NCI-H2171 (cell line): ENCODE measurements around the gene ANKMY2.
A peak's percentile ranks its signal among the peaks of the same experiment; 100 is the strongest.
"Not testable (repeated sequence)": the region's sequence is repeated elsewhere in the genome, so short reads cannot be mapped to it uniquely, and the experiment has no call there.

Source experiments
- DNase-seq: peaks from one replicate; lab custom pipeline; 2025; lab: John Stamatoyannopoulos, UW

ANKMY2 gene

DNA sequence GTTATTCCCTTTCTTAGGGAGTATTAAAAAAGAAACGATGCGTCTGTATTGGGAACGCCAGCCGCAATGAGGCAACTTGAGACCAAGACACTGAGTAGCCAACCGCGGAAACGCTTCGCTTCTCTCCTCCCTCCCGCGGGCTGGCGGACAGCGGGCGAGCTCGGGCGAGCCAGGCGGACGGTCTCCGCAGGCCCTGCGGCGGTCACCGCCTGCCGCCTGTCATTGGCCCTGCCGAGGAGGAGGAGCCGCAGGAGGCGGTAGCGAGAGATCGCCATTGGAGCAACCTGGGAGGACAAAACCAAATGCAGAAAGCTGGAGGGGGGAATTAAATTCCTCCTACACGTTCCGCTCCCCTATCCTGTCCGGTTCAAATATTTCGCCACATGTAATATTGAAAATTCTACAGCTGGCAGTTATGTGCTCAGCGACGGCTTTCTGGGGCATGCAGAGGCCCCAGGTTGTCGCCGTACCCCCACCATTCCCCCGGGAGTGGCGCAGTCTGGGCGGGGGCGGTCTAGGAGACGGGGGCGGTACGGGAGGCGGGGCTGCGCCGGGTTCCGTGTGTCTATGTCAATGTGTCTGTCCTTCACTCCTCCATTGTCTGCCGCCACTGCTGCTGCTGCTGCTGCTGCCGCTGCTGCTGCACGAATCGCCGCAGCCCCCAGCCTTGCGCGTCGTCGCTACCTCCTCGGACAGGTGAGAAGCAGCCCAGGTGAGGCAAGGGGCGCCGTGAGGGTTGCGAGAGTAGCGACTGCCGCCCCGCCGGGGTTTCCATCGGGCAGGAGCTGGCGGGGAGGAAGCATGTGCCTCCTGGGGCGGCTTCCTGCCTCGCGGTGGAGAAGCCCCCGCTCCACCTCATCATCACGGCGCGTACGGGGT lies at the start of gene ANKMY2, which contains the start of gene BZW2:
Gene ANKMY2 (minus strand): TSS at position 162 of the 879 bp plus-strand sequence. CDS start 181 bp downstream, outside the sequence.
Gene BZW2 (plus strand): TSS at position 589 of the 879 bp plus-strand sequence. CDS start 19,263 bp downstream, outside the sequence.
- peak; percentile 91 for DNase-seq

DNA sequence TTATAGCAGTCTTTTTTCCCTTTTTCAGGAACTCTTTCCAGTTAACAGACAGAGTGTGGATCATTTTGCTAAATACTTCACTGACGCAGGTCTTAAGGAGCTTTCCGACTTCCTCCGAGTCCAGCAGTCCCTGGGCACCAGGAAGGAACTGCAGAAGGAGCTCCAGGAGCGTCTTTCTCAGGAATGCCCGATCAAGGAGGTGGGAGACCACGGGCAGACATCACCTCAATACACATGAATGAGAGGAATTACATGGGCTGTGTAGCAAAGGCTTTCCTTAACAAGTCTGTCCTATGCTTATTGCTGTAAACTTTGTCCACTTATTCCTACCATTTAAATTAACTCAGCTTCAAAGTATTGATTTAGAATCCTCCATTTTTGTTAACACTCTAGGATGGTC lies 49.3 kb upstream of the ANKMY2 start:
- no peak for DNase-seq

DNA sequence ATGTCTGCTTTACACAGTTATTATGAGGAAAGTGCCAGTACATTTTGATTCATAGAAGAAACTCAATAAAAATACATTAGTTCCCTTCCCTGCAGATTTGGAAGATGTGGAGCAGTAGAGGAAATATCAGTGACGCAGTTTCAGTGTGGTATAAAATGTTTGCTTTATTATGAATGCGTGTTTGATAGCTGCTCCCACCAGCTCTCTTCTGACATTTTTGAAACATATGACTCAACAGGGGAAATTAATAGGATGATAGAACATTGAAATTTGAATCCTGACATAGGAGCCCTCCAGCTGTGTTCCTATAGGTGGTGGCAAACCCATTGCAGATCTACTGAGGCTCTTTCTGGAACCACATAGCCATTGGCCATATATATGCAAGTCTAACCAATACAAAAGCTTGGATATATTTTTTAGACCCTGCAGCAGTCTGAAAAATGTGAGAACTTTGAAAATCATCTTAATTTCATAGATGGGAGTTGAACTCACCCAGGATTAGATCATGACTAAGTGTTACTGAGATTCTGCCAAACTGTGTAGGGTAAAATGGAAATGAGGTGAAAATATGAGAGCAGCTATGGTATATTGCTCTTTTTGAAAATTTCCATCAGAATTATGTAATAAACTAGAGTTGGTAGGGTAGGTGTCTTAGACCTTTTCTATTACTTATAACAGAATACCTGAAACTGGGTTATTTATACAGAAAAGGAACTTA lies 48.2 kb upstream of the ANKMY2 start:
- no peak for DNase-seq

- no peak for DNase-seq
Observed at GRCh38 chr7:16691241-16691640, 45.7 kb upstream of the ANKMY2 start.

DNA sequence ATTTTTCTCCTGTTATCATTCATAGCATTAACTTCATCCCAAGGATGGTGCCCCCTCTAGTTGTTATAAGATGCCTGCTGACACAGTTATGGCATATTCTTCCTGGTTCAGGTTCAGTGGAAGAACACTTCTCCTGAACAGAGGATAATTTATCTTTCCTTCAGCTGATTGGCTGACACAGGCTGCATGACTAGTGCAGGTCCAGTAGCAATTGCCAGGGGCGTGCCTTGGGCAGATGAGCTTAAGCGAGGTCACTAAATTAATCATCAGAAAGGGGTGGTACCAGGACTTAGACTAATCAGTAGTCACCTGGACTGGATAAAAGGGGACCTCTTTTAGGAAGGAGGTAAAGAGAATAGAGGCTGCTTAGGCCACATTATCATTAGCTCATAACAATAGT lies 42.7 kb upstream of the ANKMY2 start:
- no peak for DNase-seq

DNA sequence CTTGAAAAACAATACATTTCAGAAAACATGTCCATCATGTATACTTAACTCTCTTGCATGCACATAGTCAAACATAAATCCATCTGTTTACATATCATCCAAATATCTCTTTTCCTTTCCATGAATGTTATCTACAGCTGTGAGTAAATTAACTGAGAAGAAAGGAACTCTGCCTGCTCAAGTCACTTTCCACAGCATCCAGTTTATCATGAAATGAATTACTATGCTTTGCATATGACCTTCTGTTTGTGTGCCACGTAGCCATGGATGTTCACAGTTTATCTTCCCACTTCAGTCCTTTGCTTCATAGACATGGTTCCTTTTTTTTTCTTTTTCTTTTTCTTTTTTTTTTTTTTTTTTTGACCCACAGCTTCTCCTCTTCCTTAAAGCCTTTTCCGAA lies 40.0 kb upstream of the ANKMY2 start:
- DNase-seq, result no peak

- DNase-seq, result no peak
Observed at GRCh38 chr7:16684935-16685334, 39.4 kb upstream of the ANKMY2 start.

DNA sequence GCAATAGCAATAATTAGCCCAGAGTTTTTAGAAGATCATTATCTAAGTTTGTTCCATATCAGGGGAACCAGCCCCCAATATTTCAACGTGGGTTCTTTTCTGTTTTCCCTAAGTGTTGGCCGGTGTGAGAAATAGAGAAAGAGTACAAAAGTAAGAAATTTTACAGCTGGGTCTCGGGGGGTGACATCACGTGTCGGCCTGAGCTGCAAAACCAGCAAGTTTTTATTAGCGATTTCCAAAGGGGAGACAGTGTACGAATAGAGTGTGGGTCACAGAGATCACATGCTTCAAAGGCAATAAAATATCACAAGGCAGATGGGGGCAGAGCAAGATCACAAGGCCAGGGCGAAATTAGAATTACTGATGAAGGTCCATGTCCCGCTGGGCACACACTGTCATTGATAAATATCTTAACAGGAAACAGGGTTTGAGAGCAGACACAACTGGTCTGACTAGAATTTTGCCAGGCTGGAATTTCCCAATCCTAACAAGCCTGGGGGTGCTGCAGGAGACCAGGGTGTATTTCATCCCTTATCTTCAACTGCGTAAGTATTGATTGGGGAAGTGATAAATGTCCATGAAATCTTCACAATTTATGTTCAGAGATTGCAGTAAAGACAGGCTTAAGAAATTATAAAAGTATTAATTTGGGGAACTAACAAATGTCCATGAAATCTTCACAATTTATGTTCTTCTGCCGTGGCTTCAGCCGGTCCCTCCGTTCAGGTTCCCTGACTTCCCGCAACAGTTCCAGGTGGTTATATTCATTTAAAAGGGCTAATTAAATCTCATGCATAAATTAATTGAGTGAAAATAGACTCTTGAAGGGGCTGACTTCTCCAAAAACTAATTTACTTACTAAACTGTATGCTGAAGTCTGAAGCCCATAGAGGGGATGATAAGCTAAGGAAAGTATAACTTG lies 33.4 kb upstream of the ANKMY2 start:
- DNase-seq, result not testable (repeated sequence)

DNA sequence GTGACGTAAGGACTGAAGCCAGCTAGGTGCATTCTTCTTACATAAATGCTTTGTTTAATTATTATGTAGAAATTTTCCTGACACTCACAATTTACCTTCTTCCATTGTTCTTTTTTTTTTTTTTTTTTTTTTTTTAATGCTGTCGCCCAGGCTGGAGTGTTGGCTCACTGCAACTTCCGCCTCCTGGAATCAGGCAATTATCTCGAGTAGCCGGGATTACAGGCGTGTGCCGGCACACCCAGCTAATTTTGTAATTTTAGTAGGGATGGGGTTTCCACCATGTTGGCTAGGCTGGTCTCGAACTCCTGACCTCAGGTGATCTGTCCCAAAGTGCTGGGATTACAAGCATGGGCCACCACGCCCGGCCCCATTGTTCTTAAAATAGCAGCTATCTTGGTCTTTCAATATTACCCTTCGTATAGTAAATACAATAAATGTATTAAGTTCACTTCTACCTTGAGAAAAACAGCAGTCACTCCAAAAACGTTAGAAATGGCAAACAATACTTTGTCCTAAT lies 32.5 kb upstream of the ANKMY2 start:
- no peak for DNase-seq

DNA sequence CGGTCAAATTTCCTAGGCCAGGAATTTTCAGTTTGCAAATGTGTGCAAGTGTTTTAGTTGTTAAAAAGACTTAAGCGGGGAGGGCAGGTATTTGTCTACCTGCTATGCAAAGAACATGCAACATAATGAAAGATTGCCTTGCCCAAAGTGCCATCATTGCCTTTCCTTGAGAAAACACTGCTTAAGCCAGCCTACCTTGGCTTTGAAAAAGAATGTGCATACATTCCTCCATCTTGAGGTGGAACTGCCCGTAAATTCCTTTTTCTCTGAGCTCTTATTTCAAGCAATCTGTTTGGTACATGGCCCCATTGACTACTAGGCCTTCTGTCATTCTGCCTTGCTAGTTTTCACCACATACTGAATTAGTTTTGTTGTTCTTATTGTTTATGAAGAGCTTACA lies 29.7 kb upstream of the ANKMY2 start:
- no peak for DNase-seq

DNA sequence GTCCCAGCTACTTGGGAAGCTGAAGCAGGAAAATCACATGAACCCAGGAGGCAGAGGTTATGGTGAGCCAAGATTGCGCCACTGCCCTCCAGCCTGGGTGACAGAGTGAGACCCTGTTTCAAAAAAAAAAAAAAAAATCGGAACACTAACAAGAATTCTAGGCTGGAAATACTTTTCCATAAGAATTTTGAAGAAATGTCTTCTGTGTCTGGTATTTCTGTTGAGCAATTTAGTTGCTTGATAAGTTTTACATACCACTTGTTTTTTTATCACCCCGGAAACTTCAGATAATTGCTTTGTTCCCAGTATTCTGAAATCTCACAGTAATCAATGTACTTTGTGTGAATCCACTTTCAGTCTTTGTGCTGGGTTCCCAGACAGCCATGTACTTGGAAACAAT lies 26.3 kb upstream of the ANKMY2 start:
- no peak for DNase-seq

- no peak for DNase-seq
Observed at GRCh38 chr7:16670731-16671344, 25.3 kb upstream of the ANKMY2 start.

- no peak for DNase-seq
Observed at GRCh38 chr7:16670021-16670420, 24.5 kb upstream of the ANKMY2 start.

DNA sequence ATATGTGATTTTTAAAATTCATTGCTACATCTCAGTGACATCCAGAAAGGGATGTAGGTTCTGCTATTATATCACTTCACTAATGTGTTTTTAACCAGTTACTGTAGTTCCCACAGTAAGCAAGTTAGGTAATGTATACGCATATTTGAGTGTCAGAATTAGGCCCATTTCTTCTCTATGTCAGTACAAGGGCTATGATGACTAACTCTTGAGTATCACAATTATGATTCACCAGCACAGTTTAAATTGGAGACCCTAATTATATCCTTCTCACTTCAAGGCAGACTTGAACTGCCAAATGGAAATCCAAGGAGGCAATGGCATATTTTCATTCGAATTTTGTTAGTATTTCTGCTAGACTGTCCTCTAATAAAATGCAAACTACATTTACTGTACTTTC lies 24.0 kb upstream of the ANKMY2 start:
- no peak for DNase-seq

- DNase-seq, result no peak
Observed at GRCh38 chr7:16668978-16669377, 23.4 kb upstream of the ANKMY2 start.

DNA sequence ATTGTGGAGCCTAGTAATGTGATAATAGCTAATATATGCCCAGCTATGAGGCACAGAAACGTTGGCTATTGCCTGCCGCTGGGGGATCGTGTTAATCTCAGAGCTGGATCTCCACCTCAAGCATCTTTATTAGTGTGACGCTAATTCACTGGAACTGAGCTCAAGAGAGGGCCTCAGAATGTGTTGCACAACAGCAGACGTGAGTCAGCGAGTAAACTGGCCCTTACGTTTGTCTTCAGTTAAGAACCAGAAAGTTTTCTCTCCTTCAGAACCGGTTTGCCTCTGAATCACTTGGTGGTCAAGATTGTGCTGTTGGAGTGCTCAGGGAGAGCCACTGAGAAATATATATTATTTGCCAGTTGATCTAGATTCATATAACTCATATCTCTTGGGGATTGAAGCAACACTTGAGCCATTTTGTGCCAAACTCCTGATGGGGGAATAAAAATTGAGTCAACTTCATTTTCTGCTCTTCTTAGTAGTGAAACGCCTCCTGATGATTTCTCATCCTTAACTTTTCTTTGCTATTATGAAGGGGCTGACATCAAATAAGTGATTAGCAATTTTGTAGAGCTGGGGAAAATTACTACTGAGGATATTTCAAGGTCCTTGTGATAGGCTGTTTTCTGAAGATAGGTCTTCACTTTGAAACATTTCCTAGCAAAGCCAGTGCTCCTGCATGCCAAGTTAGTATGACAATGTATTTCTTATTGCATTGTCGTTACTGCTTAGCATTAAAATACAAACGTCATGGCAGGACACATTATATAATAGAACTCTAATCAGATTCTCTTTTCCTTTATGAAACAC lies 22.7 kb upstream of the ANKMY2 start:
- DNase-seq, result no peak

GRCh38 chr7:16667355-16667754 lies 21.8 kb upstream of the ANKMY2 start:
- no peak for DNase-seq

DNA sequence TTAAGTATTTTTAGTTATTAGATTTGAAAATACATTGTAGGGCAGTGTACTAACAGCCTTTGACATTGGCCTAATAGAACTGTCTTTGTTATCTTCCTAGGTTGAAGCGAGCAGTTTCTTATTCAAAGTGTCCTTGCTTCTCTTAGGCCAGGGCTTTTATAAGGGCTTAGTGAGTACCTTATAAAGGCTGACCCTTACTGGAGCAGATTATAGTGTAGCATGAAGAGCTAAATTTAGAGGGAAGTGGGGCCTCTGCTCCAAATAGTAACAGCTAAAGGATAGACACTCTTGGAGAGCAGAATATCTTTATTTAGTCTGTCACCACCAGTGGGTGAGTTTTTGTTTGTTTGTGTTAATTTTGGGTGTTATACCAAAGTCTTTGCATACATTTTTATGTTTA lies 16.4 kb upstream of the ANKMY2 start:
- no peak for DNase-seq

DNA sequence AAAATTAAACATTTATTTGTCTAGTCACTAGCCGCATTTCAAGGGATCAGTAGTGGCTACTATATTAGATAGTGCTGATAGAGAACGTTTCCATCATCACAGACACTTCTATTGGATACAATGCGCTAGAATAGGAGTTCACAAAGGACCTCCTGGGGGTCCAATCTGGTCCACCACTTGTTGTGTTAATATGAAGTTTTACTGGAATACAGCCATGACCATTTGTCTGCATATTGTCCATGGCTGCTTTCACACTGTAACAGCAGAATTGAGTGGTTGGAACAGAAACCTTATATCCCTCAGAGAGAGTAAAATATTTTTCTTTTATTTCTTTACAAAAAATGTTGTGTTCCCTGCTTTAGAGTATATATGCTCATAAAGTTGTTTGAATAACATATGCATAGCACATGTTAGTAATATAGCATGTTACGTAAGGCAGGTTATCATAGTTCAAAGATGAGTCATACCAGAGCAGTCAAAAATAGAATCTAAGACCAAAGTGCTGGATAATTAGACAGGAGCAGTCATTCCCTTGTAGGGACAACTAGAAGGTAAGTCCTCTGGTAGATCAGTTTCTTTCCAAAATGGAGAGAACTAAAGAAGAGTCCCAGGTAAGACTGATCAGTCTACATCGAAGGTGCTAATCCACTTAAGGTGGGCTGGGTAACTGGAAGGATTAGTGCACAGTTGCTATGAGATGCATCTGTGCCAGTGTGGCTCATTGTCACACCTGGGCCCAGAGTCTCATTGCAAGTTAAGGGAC lies 15.3 kb upstream of the ANKMY2 start:
- no peak for DNase-seq
